EL (cell line): ENCODE data around the gene KRT39.
A peak's percentile ranks its signal among the peaks of the same experiment; 100 is the strongest.

Experiments
- DNase-seq: peaks from one replicate; pipeline ENCODE4 v3.0.0-alpha.2; 2016

The KRT39 gene

DNA sequence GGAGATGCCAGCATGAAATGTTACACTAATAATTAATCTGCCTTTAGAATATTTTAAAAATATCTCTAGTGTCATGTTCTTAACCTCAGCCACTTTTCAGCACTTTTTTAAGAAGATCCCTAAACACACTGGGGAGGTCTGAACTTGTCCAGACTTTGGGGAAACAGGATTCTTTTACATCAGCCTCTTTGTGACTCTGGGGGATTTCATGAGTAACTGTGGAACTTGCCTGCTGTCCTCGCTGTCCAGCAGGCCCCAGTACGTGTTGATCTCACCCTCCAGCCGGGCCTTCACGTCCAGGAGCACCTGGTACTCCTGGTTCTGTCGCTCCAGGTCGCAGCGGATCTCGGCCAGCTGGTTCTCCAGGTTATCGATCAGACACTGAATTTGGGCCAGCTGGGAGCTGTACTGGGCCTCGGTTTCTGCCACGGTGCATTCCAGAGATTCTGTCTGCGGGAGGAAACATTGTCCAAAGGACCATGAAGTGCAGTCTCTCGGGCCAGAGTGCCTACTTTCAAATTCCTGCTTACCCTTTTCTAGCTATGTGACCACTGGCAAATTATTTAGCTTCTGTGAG, 11.9 kb upstream of the KRT39 start:
- no peak for DNase-seq

DNA sequence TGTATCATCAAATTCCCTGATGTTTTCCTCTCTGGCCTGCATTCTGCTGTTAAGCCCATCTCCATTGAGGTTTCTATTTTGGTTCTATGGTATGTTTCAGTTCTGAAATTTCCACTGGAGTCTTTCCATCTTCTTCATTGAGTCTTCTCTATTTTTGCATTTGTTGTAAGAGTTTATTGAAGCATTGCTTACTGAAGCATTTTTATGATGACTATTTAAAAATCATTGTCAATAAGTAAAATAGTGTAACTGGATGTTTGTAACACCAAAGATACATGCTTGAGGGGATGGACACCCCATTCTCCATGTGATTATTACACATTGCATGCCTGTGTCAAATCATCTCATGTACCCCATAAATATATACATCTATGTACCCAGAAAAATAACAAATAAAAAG, 8.8 kb upstream of the KRT39 start:
- DNase-seq, result no peak

DNA sequence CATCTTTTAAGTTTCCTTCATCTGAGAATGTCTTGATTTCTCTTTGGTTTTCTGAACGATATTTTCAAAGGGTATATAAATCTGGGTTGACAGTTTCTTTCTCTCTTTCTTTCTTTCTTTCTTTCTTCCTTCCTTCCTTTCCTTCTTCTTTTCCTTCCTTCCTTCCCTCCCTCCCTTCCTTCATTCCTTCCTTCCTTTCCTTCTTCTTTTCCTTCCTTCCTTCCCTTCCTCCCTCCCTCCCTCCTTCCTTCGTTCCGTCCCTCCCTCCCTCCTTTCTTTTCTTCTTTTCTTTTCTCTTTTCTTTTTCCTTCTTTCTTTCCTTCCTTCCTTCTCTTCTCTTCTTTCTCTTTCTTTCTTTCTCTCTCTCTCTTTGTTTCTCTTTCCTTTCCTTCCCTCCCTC, 7.6 kb upstream of the KRT39 start:
- no peak for DNase-seq

GRCh38 chr17:40967582-40967981, 834 bp upstream of the KRT39 start:
- no peak for DNase-seq

DNA sequence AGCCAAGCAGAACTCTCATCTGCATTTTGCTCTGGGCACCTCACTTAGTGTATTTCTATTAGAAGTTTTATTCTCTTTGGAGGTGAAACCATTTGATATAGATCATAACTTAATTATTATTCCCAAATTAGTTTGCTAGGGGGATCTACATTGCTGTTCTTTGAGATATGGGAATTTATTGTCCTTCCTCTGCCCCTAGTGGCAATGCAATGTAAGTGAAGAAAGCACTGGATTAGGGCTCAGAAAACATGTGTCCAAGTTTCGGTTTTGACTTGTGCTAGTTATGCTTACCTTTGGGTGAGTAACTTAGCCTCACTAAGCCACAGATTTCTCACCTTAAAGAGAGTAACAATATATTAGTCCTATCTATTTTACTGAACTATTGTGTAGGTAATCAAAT, 2.9 kb downstream of the KRT39 start:
- DNase-seq, result peak; percentile 28

GRCh38 chr17:40962059-40962561, 4.6 kb downstream of the KRT39 start:
- no peak for DNase-seq

- DNase-seq, result no peak
Measured at GRCh38 chr17:40961591-40961990, 5.2 kb downstream of the KRT39 start.

DNA sequence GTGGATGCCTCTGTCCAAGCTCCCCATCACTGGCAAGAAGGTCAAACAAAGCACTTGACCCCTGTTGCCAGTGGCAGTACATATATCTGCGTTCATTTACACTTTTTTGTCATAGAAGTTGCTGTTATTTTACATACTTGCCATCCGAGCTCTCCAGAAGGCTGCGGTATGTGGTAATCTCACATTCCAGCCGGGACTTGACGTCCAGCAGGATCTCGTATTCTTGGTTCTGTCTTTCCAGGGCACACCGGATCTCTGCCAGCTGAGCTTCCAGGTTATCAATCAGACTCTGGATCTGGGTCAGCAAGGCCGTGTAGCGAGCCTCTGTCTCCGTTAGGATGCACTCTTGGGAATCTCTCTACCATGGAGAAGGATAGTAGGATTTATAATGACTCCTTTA, 6.6 kb downstream of the KRT39 start:
- DNase-seq, result no peak

DNA sequence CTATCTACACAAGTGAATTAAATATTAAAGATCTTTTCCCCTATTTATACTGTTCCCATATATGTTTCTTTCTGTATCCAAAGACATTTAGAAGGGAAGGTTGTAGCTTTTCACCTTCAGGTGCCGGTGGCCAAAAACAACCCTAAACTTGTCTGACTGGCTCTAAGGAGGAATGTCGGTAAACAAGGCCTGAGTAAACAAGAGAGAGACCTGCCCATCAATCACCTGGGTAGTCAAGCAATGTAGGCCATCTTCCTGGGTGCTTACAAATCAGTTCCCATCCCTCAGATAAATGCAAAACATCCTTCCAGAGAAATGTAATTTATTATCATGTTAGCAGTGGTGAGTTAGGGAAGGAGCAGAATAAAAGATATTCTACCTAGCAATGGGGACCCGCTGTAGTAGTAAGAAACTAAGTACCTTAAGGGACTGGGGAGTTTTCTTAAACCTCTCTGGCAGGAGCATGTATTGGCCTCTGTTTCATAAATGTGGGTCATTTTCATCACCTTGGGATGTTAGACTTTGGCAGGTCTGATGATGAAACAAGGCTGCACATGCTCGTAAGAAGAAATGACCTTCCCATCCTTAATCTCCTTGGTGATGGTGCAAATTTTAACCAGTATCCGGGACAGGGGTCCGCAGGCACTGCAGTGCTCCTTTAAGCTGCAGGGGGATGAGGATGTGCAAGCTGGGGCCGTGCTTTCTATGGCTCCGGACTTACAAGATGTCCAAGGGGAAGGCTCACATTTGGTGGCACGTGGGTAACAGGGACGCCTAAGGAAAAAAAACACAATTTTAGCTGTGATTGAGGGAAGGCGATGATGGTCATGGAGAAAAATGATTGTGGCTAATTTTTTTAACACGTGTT, 8.4 kb downstream of the KRT39 start:
- DNase-seq, result no peak

GRCh38 chr17:40956401-40957254, 10.1 kb downstream of the KRT39 start:
- peak; percentile 97 for DNase-seq

DNA sequence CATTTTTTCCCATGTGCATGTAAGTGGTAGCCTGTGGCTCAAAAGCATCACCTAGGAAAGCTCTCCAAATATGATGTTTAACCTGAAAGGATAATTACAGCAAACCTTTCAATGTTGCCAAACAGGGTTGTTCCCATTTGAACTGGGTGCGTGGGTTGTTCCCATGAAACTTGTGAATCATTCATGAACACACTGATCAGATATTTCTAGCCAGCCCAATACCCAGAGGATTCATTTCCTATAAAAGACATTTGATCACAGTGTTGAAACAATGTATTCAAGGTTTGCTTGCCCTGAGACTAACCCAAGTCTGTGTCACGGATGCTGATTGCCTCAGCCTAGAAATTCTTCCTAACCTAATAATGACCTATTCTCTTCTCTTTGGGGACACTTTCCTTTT, 12.9 kb downstream of the KRT39 start:
- peak; percentile 88 for DNase-seq

- peak; percentile 80 for DNase-seq
Measured at GRCh38 chr17:40952661-40953060, 14.1 kb downstream of the KRT39 start.

DNA sequence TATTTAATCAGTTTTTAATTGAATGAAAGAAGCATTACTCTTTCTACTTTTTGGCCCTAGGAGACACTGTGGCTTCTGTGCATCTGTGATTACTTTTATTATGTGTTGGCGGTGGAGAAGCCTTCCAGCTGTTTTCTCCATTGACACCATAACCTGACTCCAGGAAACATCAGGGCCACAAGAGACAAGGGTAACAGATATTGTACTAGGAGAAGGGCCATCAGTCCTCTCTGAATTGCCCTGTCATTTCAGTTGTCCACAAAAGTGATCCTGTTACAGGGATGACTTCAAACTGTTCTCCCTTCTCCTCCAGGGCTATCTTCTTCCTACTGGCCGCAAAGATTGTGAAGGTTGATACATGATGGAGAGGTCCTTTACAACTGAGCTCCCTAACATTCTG, 14.6 kb downstream of the KRT39 start:
- no peak for DNase-seq

GRCh38 chr17:40951011-40951622, 15.6 kb downstream of the KRT39 start:
- DNase-seq, result peak; percentile 13

DNA sequence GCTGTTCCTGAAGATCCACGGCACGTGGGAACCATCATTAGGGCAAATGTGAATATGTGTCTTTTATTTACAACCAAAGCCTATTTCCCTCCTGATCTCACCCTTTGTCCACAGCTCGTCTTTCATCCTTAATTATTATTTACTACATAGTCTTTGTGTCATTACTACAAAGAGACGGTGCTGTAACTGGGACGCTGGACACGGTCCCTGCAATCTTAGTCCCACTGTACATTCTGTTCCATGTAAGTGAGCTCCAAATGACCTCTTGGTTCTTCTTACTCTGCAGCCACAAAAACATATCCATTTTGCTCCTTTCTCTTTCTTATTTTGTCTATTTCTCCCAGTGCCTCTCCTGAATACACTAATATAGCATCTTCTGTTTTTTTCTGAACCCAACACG, 16.6 kb downstream of the KRT39 start:
- no peak for DNase-seq

DNA sequence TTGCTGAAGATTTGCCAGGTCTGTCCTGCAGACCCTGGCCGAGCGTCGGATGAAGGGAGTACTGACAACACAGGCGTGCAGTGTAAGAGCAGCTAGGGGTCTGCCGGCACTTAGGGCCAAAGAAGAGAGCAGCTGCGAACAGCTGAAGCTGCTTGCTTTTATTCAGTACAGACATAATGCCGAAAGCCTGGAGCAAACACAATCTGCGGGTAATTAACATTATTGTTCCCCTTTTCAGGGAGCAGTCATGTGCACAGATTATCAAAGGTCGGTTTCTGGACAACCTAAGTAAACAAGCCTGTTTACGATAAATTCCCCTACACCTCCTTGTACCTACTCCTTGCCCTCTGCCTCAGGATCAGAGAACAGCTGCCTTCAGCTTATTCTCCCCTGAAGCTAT, 17.3 kb downstream of the KRT39 start:
- no peak for DNase-seq

GRCh38 chr17:40947929-40948328, 18.8 kb downstream of the KRT39 start:
- no peak for DNase-seq

- DNase-seq, result no peak
Measured at GRCh38 chr17:40945414-40945813, 21.3 kb downstream of the KRT39 start.

DNA sequence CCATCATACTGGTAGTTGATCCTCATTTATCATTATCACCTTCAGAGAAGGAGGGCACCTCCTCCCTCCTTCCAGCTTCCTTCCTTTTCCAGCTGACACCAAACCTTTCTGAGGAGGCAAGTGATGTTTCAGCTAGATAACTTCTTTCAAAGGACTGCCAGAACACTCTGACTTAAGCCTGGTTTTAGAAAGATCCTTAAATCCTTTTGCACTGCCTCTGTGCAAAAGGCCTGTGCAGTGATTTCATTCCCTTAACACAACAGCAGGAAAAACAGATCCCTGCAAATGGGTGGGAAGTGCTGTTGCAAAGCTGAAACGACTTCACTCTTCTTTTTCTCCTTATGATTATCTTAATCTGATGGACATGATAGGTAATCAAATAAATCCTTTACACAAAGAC, 22.2 kb downstream of the KRT39 start:
- no peak for DNase-seq

DNA sequence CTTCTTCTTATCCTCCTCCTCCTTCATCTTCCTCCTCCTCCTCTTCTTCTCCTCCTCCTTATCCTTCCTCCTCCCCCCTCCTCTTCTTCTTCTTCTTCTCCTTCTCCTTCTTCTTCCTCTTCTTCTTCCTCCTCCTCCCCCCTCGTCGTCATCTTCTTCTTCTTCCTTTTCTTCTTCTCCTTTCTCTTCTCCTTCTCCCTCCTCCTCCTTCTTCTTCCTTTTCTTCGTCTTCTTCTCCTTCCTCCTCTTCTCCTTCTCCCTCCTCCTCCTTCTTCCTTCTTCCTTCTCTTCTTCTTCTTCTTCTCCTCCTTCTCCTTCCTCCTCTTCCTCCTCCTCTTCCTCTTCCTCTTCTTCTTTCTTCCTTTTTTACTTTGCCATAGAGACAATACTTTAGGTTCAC, 24.2 kb downstream of the KRT39 start:
- no peak for DNase-seq

DNA sequence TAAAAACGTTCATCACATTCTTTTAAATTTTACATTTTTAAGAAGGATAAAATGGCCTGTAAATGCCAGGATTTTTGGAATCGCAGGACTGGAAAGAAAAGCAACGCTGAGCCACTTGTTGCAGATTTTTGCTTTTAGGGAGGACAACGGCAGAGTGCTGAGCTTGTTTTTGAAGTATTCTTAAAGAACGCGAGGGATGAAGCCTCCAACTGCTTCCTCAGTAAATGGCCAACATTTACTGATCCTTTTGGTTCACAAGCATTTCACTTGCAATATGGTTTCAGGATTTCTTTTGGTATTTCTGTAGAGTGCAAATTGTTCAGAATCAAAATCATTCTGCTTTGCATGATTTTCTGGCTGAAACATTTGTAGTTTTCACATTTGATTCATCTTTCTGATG, 26.5 kb downstream of the KRT39 start:
- no peak for DNase-seq

GRCh38 chr17:40938981-40939380, 27.8 kb downstream of the KRT39 start:
- no peak for DNase-seq

- DNase-seq, result no peak
Measured at GRCh38 chr17:40937384-40937819, 29.3 kb downstream of the KRT39 start, which contains the start of gene KRT23. Gene KRT23 (minus strand): TSS chr17:40937646. CDS start chr17:40936603, 1,043 bp downstream.
